ENCODE results near the gene RACGAP1.
"Not testable (repeated sequence)": the region's sequence is repeated elsewhere in the genome, so short reads cannot be mapped to it uniquely, and the experiment has no call there.

RACGAP1 gene

DNA sequence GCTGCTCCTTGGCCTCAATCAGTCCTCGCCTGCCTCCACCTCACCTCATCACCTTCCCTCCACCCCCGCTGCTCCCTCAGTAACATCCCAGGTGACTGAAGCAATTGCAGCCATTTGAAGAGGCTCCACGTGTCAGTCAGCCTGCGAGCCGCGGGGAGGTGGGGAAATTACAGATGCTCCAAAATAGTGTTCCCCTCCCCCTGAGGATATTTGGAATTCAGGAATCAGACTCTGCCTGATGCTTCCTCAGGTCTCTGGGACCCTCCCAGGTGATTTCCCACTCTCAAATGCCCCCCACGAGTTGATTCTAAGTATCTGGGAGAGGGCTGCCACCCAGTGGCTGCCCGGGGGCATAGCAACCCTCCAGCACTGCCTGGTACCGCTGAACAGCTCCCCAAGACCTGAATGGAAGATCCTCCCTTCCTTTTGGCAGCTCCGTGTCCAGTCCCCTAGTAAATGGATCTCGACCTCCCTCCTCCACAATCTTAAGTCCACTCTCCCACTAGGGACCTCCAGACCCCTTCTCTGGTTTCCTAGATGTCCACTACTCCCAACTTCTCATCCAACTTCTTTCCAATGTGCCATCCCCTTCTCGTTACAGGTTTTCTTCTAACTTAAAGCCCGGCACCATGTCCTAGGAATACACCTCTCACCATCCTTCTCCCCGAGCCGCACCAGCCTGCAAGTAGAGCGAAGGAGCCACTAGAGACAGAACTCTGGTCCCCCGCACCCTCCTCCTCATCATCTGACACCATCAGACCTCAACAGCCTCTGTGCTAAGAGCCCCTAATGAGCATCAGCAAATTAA lies 30.7 kb upstream of the RACGAP1 start:
- DNase-seq (ENCODE audit: low read depth) = peak; percentile 51

GRCh38 chr12:50053583-50053982 lies 28.3 kb upstream of the RACGAP1 start:
- no peak for DNase-seq (ENCODE audit: low read depth)

DNA sequence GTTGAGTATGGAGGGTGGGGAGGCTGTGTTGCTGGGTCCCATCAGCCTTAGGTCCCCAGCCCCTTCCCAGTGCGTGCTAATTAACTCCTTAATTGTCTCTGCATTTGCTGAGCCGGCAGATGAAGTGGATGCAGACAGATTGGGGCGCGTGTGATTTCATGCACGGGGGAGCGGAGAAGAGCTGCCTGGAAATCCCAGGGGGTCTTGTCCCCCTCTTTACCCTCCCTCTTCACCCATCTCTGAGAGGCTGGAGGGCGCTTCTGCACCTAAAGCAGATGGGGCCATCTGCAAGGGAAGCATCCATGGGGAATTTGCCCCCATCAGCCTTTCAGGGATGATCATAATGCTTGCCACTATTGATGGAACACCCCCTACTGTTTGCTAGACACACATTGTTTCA lies 27.7 kb upstream of the RACGAP1 start:
- no peak for DNase-seq (ENCODE audit: low read depth)

GRCh38 chr12:50052544-50052943 lies 27.2 kb upstream of the RACGAP1 start:
- DNase-seq (ENCODE audit: low read depth) = no peak

DNA sequence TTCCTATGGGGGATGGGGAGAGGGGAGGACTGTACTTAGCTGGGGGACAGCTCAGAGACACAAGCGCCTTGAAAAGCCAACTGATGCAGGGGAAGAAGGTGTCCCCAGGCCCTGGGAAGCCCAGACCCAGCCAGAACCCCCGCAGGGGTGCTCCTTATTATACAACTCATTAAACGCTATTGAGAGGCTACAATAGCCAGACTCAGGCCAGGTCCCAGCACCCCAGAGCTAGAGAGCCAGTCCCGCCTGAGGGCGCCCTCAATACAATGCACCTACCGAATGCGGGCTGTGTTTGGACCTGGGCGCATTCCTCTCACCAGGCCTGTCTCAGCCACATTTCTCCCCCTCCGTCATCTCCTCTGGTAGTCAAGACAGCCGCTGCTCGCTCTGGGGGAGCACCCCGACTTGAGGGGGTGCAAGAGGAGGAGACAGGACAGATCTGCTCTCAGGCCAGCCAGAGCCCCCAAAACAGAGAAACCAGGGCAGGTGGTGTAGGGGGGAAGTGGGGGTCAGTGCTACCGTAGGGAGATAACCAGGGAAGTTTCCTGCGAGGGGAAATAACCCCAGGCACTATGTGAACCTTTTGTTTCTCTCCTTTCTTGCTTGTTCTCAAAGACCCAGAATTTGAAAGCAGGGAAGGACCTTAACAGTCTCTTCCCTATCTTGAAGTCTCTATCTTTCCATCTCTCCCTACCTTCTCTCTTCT lies 26.0 kb upstream of the RACGAP1 start:
- DNase-seq (ENCODE audit: low read depth) = no peak

DNA sequence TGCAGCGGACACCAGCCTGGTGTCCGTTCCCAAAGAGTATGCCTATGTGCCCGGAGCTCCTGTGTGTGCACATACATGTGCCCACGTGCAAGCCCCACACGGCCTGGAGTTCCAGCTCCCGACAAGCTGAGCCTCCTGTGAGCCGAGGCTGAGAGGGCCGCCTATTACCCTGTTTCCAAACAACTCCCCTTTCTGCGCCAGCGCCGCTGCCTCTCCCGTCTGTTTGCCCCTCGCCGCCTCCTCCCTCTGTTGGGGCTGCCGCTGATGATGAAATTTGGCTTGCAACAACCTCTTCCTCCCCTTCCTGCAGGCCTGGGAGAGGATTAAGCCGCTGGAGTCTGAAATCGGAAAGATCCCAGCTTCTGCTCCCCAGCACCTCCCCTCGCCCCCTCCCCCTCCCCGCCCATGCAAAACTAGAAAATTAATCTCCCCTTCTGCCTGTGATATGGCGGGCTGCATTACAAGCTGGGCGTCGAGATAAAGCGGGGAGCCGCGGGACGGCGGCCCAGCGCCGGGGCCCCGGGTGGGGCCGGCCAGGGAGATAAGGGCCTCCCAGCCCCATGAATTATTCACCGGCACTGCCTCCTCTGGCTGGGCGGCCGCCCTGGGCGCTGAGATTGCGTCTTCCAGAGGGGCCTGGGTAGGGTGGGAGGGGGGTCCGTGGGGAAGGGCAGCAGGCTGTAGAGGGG lies 25.3 kb upstream of the RACGAP1 start:
- DNase-seq (ENCODE audit: low read depth) = peak; percentile 39

DNA sequence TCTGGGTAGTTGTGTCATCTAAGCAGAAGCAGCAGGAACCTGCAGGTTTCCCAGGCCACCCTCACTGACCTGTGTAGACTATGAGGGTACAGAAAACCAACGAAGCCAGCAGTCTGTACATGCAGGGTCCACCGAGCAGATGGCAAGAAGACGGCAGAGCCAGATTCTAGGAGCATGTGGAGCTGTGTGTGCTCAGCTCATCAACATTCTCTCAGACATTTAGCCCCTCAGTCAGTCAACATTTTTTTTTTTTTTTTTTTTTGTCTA lies 24.8 kb upstream of the RACGAP1 start:
- no peak for DNase-seq (ENCODE audit: low read depth)

DNA sequence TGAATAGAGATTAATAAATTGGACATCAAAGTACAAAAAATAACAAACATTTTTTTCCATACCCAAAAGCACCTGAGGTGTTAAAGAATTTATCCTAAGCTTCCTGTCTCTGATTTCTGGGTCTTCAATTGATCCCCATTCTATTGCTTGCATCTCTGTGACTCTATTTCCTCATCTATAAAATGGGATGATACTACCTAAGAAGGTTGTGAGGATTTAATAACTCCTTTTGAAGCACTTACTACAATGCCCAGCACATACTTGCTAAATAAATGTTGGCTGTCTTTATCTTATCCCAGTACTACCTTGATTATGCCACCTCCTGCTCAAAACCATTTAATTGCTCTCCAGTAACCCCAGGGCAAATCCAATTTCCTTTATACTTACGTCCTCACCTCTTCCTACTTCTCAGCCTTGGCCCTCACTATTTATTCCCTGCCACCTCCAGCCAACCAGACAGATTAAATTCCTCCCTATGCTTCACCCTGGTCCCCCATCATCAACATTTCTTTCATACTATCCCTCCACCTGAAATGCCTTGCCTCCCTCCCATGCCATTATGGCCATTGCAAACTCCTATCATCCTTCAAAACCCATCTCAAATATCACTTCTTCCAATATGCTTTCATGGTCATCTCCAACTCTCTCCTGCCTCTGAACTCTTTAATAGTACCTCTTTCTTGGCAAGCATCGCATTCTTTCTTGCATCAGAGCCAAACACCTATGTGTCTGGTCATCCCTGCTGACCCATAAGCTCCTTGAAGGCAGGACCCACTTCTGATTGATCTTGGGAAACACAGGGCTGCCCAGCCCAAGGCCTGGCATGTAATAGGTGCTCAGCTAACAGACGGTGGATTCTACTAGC lies 24.2 kb upstream of the RACGAP1 start:
- DNase-seq (ENCODE audit: low read depth) = no peak

DNA sequence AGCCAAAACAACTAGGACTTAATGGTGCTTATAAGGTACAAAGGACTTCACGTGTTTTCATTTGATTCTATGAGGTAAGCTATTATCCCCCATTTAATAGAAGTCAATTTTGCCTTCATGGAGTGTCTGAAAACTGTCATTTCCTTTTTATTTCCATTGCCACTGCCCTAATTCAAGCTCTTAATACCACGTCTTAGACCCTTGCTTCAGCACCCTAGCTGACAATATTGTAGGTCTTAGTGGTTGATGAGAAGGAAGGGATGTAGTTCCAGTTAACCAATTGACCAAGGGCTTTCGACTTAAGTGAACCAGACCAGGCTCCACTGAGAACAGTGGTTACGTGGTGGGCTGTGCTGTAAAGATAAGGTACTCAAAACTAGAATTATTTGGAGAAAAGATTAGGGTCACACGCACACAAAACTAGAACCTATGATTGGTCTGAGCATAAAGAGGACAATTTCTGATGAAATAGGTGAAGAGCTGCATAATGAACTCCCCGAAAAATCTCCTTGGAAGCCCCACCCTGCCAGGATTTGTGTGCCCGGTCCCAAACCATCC lies 22.5 kb upstream of the RACGAP1 start:
- DNase-seq (ENCODE audit: low read depth) = no peak

DNA sequence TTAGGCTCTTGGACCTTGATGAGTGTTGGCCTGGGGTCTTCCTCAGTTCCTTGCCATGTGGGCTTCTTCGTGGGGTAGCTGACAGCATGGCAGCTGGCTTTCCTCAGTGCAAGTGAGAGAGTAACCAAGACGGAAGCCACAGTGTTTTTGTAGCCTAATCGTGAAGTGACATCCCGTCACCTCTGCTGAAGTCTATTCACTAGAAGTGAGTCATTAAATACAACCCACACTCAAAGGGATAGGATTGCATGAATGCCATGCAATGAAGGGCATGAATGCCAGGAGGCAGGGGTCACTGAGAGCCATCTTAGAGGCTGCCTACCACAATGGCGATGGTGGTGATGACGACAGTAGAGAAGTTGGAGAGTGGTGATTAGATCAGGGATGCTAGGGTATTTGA lies 18.6 kb upstream of the RACGAP1 start:
- no peak for DNase-seq (ENCODE audit: low read depth)

DNA sequence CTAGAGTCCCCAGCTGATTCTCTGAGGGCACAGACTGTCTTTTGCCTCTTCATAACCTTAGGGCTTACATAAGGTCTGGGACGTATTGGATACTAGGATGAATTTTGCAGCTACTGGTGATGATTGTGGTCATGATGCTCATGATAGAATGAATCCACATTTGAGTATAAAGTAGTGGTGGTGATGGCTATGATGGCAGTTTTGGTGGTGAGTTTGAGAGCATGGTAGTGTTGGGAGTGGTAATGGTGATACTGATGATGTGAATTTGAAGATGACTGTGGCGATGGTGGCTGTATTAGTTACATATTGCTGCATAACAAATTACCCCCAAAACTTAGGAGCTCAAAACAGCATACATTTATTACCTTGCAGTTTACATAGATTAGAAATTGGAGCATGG lies 18.0 kb upstream of the RACGAP1 start:
- DNase-seq (ENCODE audit: low read depth) = no peak

DNA sequence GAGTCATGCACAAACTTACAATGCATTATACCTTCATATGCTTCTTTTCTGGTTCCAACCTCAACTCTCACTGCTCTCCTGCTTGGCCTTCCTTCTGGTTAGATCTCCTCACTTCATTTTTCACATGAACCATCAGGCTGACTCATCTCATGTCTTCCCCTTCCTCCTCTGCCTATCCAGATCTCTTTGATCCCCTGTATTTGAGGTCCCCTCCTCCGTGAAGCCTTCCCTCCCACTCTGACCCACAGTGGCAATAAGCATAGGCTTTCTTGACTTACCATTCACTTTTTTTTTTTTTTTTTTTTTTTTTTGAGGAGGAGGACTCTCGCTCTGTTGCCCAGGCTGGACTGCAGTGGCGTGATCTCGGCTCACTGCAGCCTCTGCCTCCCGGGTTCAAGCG lies 17.4 kb upstream of the RACGAP1 start:
- DNase-seq (ENCODE audit: low read depth) = no peak

GRCh38 chr12:50041962-50042361 lies 16.7 kb upstream of the RACGAP1 start:
- no peak for DNase-seq (ENCODE audit: low read depth)

DNA sequence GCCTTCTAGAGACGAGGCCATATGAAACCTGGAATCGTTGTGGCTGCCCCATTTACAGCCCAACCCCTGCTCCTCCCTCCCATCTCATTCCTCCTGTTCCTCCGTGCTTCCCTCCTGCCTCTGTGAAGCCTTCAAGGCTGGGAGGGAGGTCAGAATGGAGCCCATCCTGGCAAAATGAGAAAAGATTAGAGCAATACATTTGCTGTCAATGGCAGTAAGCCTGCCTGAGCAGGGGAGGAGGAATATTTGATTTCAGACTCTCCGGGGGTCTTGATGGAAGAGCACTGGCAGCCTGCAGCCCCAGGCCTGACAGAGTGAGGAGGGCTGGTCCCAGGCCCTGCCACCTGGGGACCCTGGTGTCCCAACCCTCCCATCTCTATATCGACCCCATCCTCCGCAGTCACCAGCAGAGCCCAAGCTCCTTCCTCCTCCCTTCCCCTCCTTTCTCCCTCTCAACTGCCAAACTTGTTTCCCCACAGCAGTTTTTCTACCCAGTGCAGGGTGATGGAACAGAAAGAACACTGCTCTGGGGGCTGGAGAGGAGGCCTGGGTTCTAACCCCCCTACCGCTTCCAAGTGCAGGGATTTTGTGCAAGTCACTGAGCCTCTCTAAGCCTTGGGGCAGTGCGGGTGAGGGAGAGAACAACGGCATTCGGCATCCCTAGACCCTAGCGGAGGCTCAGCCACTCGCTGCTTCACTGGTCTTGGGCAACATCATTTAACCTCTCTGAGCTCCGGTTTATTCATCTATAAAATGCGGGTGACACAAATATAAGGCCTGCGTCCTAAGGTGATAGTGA lies 16.0 kb upstream of the RACGAP1 start:
- DNase-seq (ENCODE audit: low read depth) = no peak

GRCh38 chr12:50040657-50041056 lies 15.4 kb upstream of the RACGAP1 start:
- DNase-seq (ENCODE audit: low read depth) = no peak

DNA sequence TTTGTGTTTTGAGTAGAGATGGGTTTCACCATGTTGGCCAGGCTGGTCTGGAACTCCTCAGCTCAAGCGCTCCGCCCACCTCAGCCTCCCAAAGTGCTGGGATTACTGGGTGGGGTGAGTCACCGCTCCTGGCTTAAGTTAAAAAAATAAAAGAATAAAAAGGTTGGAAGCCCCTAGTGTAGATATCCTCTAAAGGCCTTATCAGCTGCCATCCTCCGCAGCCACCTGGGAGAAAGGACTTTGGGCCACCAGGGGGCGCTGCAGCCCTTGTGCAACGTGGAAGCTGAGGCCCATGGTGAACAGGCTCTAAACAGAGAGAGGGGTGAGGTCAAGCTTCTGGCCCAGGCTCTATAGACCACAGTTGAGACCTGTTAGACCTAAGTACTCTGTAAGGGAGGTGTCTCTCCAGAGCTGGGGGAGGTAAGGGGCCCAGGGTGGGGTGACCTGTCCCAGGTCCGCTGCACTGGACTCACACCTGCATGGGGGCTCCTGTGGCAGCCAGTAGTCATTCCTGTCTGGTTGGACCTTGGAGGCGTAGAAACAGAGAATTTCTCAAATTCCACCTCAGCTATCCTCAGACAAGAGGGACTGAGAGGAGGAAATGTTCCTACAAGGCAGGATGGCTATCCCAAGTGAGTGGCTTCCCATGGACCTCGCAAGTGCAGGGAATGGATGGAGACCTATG lies 14.0 kb upstream of the RACGAP1 start:
- peak; percentile 72 for DNase-seq (ENCODE audit: low read depth)

GRCh38 chr12:50038336-50038735 lies 13.0 kb upstream of the RACGAP1 start:
- DNase-seq (ENCODE audit: low read depth) = no peak

DNA sequence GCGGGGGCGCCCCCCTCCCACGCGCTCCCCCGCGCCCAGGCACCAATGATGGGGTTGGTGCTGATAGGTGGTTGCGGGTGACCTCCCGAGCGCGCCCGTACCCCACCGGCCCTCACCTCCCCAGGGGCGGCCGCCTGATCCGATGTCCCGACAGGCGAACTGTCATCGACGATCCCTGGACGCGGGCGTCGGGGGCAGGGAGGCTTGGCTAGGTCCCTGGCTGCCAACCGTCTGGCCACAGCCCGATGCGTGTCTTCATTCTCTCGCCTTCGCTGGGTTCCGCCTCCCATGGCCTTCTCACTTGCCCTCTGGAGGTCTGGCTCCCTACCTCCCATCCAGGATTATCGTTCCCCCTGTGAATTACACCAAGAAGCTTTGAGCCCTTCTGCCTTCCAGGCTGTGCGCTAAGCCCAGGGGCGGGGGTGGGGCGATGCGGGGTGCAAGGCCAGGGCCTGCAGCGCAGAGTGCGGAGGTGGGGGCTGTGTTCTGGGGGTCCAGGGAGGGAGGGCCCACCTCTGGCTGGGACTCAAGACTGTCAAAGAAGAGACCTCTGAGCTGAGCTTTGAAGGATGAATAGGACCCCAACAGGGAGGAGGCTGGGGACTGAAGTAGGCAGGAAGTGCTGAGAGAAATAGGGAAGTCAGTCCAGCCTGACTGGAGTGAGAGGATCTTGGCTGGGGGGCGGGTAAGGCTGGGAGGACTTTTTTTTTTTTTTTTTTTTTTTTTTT lies 7.7 kb upstream of the RACGAP1 start:
- DNase-seq (ENCODE audit: low read depth) = no peak

GRCh38 chr12:50032515-50032853 lies 7.2 kb upstream of the RACGAP1 start:
- DNase-seq (ENCODE audit: low read depth) = no peak

DNA sequence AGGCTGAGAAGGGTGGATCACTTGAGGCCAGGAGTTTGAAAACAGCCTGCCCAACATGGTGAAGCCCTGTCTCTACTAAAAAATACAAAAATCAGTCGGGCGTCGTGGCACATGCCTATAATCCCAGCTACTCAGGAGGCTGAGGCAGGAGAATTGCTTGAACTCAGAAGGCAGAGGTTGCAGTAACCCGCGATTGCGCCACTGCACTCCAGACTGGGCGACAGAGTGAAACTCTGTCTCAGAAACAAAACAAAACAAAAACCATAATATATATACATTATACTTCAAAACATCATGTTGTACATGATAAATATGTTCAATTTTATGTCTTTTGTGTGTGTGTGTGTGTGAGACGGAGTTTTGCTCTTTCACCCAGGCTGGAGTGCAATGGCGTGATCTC lies 5.2 kb upstream of the RACGAP1 start:
- not testable (repeated sequence) for DNase-seq (ENCODE audit: low read depth)
